ENCODE data around the gene GREM2.
A peak's percentile ranks its signal among the peaks of the same experiment; 100 is the strongest.

The GREM2 gene

DNA sequence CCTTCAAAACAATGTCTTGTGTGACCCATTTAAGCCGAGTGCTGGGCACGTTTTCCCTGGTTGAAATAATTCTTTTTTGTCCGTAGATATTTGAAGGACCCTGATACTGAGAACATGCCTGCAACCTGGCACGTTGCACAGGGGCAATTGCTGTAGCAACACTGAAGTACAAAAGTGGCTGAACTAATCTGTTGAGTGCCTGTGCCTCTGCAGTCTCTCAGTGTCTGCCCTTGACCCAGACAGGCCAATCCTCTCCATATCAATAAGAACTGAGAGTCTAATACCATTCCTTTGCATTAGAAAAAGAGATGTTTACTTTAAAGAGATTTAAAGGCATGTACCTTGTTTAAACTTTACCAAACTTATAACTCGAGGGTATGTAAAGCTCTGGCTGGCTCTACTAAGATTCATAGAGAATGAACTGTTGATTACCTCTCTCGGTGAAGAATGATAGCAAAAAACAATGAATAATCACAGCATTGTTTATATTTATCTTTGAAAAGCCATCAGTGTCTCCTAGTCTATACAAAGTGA, 2.4 kb downstream of the GREM2 start:
- DNase-seq, result no peak

DNA sequence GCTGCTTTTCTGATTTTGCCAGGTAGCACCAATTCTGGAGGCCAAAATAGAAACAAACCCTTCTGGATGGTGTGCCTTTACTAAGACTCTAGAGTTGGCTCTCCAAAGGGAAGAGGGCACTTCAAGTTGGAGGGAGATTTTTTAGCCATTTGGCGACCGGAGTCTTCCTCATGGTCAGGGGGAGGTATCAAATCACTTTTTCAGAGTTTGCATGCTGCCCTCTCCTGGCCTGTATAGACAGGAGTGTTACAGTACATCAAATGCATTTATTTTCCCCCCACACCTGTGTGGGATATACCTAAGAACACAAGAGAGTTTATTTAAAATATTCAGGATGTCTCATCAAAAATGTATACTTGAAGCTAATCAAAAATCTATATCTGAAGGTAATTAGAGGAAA, 3.2 kb downstream of the GREM2 start:
- no peak for DNase-seq

DNA sequence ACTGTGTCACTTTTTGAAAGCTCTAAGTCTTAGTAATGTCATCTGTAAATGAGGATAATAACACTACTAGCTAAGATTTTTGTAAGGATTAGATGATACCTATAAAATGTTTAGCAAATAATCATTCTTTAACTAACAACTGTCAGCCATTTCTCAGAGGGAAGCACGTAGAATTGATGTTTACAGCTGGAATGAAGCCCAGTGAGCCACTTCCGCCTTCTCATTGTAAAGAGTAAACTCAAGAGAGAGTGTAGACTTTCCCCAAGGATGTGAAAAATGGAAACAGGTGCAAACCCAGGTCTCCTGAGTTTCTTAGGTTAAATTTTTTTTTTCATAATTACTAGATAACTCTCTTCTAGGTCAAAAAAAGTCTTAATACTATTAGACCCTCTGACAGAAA, 4.9 kb downstream of the GREM2 start:
- no peak for DNase-seq

DNA sequence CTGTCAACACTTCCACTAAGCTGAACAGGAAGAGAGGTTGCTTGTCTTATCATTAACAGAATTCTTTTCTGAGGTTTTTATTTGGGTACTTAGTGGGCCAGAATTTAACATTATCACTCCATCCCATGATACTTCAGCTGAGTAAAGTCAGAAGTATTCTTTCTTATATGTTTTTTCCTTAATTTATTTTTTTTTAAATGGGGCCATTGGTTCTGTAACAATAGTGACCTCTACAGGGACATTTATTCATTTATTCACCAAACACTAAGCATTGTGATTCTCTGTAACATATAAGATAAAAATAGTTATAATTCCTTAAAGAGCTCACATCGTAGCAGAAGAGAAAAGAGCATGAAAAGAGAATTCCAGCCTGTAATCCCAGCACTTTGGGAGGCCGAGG, 9.8 kb downstream of the GREM2 start:
- DNase-seq, result no peak

DNA sequence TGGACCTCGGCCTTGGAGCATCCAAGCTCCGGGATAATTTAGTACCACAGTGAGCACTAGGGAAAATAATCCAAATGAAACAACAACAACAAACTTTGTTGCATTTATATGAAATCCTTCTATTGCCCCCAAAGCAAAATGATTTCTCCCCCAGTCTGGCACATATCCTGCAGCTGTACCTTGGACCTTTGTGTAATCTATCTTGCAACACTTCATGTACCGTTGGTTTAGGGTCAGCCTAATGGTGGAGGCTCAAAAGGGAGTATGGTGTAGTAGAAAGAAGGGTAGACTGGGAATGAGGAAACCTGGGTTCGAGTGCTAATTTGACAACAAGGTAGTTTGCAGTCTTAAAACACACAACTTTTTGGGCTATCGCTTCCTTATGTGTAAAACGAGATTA, 12.1 kb downstream of the GREM2 start:
- DNase-seq, result no peak

DNA sequence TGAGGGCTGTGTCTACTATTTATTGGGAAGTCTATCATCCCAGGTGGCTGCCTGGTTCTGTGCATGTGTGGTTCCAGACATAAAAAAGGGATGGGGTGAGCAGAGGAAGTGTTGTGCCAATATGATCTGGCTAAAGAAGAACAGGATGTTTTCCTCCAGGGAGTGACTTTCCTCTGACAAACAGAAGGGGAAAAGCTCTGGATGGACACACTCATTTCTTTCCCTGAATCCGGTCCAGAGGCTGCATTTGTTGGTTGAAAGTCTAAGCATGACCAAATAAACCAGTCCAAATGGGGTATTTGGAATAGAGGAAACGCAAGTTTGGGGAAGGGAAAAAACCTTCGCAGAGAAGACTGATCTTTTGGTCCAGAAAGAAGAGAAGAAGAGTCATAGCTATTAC, 12.7 kb downstream of the GREM2 start:
- DNase-seq, result no peak

DNA sequence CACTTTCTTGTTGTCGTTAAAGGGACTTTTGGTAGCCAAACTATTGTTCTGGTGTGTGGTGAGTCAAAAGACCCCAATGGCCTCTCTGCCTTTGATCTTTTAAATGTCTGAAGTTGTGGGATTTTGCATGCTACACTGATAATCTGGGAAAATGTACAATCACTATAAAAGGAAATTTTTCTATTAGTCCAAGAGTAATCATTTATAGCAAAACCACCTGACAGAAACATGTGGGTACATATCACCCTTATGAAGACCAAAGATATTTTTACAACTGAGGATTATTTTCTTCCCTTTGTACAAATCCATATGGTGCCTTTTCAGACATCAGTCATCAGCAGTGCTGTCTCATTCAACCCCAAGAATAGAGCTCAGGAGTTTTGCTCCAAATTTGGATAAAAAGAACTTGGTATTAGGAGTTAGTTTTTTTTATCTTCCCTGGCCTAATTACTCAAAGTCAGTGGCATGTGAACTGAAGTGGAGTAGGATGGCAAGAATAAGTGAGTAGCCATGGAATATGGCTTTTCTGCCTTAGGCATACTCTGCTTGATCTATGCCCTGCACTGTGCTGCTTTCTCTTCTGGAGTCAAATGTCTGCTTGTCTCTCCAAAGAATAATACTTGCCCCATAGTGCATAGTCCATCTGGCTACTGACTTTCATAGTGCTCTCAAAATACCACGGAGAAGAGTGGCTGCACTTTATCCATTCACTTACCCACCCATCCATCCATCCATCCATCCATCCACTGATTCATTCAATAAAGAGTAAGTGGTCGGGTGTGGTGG, 13.5 kb downstream of the GREM2 start:
- no peak for DNase-seq

DNA sequence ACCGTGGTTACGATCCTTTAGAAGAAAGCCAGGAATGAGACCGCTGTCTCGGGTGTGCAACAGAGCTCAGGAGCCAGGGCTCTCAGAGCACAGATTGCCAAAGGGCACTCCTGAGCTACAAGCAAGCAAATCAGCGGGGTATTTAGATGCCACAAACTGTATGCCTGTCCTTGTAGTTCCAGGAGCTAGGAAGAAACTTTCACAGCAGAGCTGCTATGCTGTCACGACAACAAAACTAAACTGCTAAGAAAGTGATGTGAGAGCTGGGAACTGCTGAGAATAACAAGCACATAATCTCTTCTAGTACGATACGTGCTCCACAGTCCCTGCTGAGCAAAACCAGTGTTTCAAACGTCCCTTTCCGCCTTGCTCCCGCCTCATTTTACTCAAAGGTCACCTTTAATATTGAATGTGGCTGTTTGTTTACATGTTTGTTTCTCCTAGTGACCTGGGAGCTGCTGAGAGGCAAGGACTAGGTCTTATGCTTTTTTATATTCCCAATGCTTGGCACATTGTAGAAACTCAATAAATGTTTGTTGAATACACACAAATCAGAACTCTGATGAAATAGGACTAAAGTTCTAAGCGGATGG, 14.7 kb downstream of the GREM2 start:
- DNase-seq, result no peak

DNA sequence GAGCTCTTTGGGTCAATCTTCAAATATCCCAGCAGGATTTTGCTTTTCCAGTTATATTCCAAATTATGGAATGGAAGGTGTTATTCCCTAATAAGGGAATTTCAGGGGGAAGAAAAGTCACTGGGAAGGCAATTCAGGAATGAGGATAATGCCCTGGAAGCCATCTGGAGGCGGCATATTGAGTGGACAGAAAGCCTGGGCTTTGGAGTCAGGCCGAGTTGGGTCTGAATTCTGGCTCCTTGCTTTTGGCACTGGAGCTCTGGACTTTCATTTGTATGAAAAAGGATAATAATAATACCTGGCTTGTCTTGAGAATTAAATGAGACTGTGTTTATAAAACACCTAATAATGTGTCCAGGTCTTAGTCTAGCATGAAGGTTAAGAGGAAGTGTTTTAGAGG, 16.5 kb downstream of the GREM2 start:
- DNase-seq, result no peak

DNA sequence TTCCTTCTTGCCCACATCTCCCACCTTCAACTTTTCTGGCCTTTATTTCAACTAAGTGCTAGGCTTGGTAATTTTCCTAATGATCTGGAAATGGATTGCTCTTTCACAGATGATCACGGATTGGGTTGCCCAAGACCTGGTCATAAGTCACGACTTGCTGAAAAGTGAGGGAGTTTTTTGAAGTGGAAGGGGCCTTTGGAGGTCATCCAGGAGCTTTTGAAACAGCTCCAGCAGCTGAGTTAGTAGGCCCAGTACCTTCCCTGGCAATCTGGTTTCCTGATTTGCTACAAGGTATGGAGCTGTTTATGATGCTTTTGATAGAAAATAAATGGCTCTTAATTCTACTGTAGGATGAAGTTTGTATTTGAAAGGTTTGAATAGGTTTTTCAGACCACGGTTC, 20.4 kb downstream of the GREM2 start:
- no peak for DNase-seq

DNA sequence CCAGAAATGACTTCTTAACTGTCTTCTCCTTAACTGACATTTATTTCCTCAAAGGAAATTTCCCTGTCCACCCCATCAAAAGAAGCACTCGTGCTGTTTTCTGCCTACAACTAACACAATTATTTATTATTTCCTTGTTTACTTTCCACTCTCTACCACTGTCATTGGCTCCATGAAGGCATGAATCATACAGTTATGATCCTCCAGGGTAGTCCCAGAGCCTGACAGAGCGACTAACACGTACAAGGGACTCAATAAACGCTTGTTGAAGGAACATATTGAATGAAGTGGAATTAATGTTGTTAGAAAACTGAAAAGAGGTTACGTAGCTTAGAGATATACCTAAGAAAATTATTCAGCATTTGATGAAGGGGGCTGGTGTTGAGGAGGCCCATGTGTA, 20.9 kb downstream of the GREM2 start:
- DNase-seq, result no peak

DNA sequence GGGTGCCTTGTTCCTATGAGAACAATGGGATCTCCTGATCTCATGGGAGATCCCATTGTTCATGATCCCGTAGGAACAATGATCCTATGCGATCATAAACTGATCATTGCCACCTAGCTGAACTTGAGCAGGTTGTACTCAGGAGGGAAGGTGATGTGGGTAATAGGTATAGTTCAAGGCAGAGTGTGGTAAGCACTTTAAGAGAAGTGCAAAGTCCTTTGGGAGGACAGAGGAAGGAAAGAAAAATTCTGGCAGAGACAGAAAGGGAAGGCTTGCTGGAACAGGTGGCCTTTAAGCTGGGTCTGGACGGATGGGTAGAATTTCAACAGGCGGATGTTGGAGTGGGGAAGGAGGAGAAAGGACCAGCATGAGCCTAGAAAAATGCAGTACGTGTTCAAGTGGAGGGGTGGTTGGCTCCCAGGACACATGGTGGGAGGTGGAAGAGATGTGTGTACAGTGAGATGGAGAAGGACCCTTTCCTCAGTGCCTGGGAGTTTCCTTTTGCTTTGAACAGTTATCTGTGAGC, 22.3 kb downstream of the GREM2 start:
- DNase-seq, result no peak

DNA sequence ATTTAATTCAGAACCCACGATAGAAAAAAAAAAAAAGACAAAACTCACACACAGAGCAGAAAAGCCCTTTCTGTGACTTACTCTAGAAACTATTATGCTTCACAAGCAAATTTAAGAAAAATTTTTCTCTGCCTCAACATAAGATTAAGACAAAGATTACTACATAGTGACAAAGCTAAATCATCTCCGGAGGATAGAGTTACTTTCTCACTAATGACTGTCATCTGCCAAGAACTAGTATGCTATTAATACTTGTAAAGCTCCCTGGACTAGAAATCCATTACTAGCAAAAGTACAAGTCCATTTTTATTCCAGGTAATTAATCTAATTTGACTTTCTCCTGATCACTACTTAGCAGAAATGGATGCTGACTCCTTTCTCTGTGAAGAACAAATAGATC, 25.9 kb downstream of the GREM2 start:
- no peak for DNase-seq

DNA sequence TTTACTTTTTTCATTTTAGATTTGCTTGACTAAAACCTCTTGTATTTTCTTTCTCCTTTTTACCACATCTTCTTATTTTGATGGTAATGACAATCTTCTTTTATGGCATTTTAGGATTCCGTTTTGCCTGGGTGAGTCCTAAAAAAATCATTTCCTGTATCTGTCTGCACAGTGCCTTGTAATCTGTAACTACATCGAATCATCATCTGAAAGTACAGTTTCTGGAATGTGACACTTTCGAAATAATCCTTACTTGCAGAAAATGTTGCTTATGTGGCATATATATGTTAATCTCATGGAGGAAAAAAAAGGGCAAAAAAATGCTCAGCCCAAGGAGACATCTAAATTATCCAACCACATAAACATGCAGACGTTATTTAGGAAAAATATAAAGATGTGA, 29.0 kb downstream of the GREM2 start:
- DNase-seq, result no peak

DNA sequence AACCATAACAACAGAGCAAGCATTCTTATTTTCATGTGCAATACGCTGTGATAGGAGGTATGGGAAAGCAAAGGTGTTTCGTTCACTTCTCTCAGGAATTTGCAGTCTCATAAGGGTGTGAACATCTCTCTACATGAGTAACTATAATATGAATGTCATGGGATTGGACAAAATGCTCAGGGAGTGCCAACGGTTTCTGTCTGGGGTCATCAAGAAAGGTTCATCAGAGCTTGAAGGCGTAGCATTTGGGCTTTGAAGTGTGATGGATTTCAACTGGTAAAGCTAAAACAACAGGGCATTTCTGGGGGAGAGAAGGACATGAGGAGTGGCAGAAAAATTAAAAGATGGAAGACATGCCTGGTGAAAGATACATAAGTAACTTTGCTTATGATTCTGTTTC, 32.4 kb downstream of the GREM2 start:
- DNase-seq, result no peak

DNA sequence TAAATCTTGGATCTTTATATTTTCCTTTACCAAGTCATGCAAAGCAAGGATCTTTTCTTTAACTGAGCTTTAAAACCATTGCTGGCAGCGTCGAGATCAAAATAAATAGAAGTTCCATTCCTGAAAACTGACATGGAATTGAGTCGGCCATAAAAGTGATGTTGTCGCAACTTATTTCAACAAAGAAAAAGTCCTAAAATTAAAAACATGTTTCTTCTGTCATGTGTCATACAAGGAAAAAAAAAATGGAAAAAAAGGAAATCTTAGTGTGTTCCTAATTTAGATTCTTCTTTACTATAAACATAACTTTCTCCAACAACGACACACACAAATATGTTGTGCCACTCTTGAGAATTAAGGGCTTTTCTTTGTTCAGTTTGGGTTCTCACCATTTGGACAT, 34.9 kb downstream of the GREM2 start:
- no peak for DNase-seq

DNA sequence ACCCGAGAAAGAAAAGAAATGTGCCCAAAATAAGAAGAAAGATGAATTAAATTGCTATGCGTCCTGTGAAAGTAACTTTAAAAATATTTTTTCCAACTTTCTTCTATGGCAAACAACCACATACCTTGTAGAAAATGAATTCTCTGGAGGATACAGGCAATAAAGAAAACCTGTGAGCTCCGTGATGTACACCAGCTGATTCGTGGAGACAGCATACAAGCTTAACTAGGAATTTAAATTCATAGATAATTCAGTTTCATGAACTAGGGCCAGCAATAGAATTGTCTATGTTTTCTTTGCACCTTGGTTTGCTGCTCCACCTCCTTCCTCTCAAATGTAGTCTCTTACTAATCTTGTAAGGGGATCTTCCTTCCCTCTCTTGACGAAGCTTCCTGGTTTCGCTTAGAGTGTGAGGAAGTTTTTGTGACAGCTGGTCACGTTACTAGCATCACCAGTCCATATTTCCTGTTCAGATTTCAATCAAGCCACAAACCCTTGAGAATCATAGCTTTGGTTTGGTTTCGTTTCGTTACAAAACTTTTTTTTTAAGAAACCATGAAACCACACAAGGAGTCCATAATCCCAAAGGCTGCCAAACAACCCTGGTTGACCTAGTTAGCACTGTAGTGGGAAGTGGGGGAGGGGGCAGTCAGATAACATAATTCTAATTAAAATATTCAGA, 35.8 kb downstream of the GREM2 start:
- DNase-seq, result peak; percentile 11 to 41

DNA sequence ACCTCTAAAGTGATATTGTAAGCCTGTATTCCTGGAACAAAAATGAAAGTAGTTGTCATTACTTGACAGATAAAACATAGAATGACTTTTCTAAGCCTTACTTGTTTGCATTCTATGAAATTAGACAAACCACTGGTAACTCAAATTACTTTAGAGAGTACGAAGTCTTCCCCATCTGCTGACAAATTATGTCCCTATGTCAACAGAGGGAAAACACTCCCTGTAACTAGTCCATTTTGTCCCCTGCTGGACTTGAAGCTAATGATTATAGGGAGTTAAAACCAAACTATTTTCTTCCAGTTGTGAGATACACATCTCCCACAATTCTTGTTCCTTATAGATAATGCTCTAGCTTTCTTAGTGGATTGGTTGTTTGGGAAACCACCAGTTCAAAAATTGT, 39.6 kb downstream of the GREM2 start:
- no peak for DNase-seq

DNA sequence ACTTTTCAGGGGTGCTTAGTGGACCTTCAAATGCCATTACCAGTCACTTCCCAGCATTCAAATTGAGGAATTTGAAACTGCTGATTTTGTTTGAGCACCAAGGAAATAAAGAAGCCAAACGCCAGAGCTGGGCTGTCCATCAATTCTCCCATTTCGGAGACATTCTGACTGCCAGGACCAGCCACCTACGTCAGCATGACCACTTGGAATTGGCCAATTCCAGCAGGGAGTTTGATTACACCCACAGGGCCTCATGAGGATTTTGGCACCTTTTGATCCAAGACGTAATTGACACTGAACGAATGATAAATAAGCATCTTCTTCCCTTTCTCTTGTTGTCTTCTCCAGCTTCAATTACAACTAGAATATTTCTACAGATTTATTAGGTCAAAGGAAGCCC, 40.2 kb downstream of the GREM2 start:
- DNase-seq, result no peak

DNA sequence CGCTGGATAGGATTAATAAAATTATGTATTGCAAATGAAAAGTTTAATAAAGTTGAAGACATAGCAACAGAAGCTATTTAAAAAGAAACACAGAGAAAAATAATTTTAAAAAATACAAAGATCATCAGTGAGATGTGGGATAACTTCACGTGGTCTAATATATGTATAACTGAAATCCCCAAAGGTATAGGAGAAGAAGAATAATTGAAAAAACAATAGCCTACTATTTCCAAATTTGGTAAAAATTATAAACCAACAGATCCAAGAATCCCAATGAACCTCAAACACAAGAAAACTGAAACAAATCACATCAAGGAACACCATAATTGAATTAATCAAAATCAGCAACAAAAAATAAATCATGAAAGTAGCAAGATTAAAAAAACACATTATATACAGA, 44.9 kb downstream of the GREM2 start:
- no peak for DNase-seq

DNA sequence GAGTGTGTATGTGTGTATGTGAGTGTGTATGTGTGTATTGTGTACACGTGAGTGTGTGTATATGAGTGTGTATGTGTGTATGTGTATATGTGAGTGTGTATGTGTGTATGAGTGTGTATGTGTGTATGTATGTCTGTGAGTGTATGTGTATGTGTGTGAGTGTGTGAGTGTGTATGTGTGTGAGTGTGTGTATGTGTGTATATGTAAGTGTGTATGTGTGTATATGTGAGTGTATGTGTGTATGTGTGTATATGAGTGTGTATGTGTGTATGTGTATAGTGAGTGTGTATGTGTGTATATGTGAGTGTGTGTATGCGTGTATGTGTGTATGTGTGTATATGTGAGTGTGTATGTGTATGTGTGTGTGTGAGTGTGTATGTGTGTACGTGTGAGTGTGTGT, 49.2 kb downstream of the GREM2 start:
- DNase-seq, result no peak

DNA sequence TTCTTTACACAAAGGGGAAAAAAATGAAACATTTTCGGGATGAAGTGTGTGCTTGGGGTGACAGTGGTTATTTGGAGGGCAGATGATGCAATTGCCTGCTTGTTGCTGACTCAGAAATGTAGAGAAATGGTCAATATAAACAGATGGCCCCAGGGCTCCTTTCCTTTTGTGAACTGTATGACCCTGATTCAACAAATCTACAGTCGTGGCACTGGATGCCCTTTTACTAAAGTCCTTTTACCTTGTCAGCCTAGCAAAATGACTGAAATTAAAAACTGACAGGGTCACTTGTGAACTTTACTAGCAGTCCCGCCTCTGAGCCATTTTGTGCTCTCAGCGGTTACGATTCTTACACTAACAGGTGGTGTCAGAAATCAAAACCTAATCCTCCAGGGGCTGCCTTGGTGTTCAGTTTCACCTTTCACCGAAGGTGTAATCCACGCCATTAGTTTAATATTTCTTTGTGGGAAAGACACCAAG, 49.8 kb downstream of the GREM2 start:
- no peak for DNase-seq

DNA sequence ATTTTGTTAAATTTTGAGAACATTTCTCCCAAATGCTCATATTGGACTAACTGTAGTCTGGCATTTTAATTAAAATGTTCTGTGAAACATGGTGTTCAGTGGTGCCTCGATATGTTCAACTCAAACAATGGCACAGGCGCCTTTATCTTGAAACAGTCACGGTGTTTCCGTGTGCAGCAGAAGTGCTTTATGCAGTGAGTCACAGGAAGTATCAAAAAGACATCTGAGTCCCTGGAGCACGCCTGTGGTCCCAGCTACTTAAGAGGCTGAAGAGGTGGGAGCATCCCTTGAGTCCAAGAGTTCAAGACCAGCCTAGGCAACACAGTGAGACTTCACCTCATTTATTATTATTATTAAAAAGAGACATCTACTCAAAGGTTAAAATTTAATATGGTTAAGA, 52.2 kb downstream of the GREM2 start:
- DNase-seq, result no peak

DNA sequence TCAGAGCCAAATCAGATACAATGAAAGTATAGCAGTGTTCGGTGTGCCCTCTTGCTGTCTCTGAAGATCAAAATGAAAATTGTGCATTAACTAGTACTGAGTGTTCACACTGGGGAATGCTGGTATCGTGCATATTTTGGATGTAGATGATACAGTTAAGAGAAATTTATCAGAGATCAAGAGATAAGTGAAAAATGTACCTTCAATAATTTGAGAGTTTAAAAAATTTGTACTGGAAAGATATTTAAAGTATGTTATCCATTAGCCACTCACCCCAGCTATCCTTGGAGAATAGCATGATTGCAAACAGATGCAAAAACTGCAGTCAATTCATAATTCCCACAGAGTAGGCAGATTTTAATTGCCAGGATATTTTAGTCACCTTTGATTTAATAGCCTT, 56.4 kb downstream of the GREM2 start:
- no peak for DNase-seq
